H9 (cell line): Measurements from ENCODE around the gene WDR72. TPM values are rescaled to one million over a fixed set of nuclear protein-coding genes. Genes with fewer than 3 reads are reported as not detected.

Source experiments
- DNase-seq: peaks from one replicate; pipeline ENCODE4 v3.0.0-alpha.2; 2017
- H2AFZ ChIP-seq: one replicate; pipeline ENCODE4 v1.6.1; 2013; ENCODE audit warnings: mild to moderate bottlenecking, low read length, control low read depth, moderate library complexity
- H2AK5ac ChIP-seq: 2 replicates; pipeline ENCODE4 v1.6.1; 2013; ENCODE audit warnings: low read length, control low read depth, mixed read lengths; ENCODE audit not compliant: insufficient read length
- H2BK120ac ChIP-seq: one replicate; pipeline ENCODE4 v1.6.1; 2013; ENCODE audit warnings: low read depth, mild to moderate bottlenecking, low read length, control low read depth, inconsistent platforms; ENCODE audit not compliant: poor library complexity, severe bottlenecking
- H2BK12ac ChIP-seq: 2 replicates; pipeline ENCODE4 v1.6.1; 2013; ENCODE audit warnings: low read length, control low read depth, mixed read lengths, low read depth; ENCODE audit not compliant: insufficient read length
- H2BK15ac ChIP-seq: 2 replicates; pipeline ENCODE4 v1.6.1; 2013; ENCODE audit warnings: low read depth, low read length, control low read depth
- H2BK20ac ChIP-seq: one replicate; pipeline ENCODE4 v1.6.1; 2013; ENCODE audit warnings: low read depth, mild to moderate bottlenecking, low read length, control low read depth, inconsistent platforms; ENCODE audit not compliant: poor library complexity, severe bottlenecking
- H2BK5ac ChIP-seq: 2 replicates; pipeline ENCODE4 v1.6.1; 2013; ENCODE audit warnings: low read length, control low read depth, mixed read lengths; ENCODE audit not compliant: insufficient read length
- H3K14ac ChIP-seq: 2 replicates; pipeline ENCODE4 v1.6.1; 2013; ENCODE audit warnings: low read length, control low read depth; ENCODE audit not compliant: insufficient read depth
- H3K18ac ChIP-seq: 2 replicates; pipeline ENCODE4 v1.6.1; 2013; ENCODE audit warnings: low read depth, mild to moderate bottlenecking, mixed read lengths, low read length, control low read depth; ENCODE audit not compliant: insufficient read length
- H3K23ac ChIP-seq: 2 replicates; pipeline ENCODE4 v1.6.1; 2013; ENCODE audit warnings: low read length, control low read depth, mixed read lengths, low read depth; ENCODE audit not compliant: insufficient read length
- H3K23me2 ChIP-seq: 2 replicates; pipeline ENCODE4 v1.6.1; 2013; ENCODE audit warnings: low read depth, mild to moderate bottlenecking, mixed read lengths, low read length, control low read depth; ENCODE audit not compliant: insufficient read length, poor library complexity, severe bottlenecking
- H3K27ac ChIP-seq: 2 replicates; pipeline ENCODE4 v1.5.1; 2013; ENCODE audit warnings: low read length, control low read depth, mixed read lengths, low read depth; ENCODE audit not compliant: insufficient read length
- H3K27me3 ChIP-seq: 2 replicates; pipeline ENCODE4 v1.6.1; 2013; ENCODE audit warnings: low read length, control low read depth, inconsistent platforms; ENCODE audit not compliant: insufficient read depth
- H3K4ac ChIP-seq: 2 replicates; pipeline ENCODE4 v1.6.1; 2013; ENCODE audit warnings: low read depth, mild to moderate bottlenecking, control low read depth, inconsistent platforms, low read length, moderate library complexity
- H3K4me1 ChIP-seq: 2 replicates; pipeline ENCODE4 v1.6.1; 2013; ENCODE audit warnings: low read length, control low read depth, inconsistent platforms; ENCODE audit not compliant: insufficient read depth
- H3K4me2 ChIP-seq: 2 replicates; pipeline ENCODE4 v1.6.1; 2013; ENCODE audit warnings: low read length, control low read depth, mixed read lengths; ENCODE audit not compliant: insufficient read length, insufficient read depth
- H3K56ac ChIP-seq: 2 replicates; pipeline ENCODE4 v1.6.1; 2013; ENCODE audit warnings: low read depth, mild to moderate bottlenecking, mixed read lengths, low read length, control low read depth; ENCODE audit not compliant: insufficient read length
- H3K79me1 ChIP-seq: 2 replicates; pipeline ENCODE4 v1.6.1; 2013; ENCODE audit warnings: low read depth, mild to moderate bottlenecking, moderate library complexity, low read length, control low read depth, inconsistent platforms; ENCODE audit not compliant: insufficient read depth, poor library complexity, severe bottlenecking
- H3K79me2 ChIP-seq: 2 replicates; pipeline ENCODE4 v1.6.1; 2013; ENCODE audit warnings: low read length, control low read depth, inconsistent platforms; ENCODE audit not compliant: insufficient read depth
- H3K9ac ChIP-seq: 2 replicates; pipeline ENCODE4 v1.6.1; 2013; ENCODE audit warnings: low read length, control low read depth, mixed read lengths; ENCODE audit not compliant: insufficient read length; ENCODE audit errors: extremely low read depth
- H3K9me3 ChIP-seq: one replicate; pipeline ENCODE4 v1.6.1; 2013; ENCODE audit warnings: low read depth, low read length, inconsistent platforms; ENCODE audit not compliant: control insufficient read depth
- H3T11ph ChIP-seq: one replicate; pipeline ENCODE4 v1.6.1; 2013; ENCODE audit warnings: mild to moderate bottlenecking, low read length, control low read depth, inconsistent platforms
- H4K20me1 ChIP-seq: one replicate; pipeline ENCODE4 v1.6.1; 2013; ENCODE audit not compliant: control insufficient read depth, insufficient read length, insufficient read depth
- H4K5ac ChIP-seq: 2 replicates; pipeline ENCODE4 v1.6.1; 2013; ENCODE audit warnings: low read depth, mild to moderate bottlenecking, mixed read lengths, low read length, control low read depth; ENCODE audit not compliant: insufficient read length
- H4K8ac ChIP-seq: replicated peaks from 2 replicates; pipeline ENCODE4 v1.6.1; 2013; ENCODE audit warnings: low read length, control low read depth, mixed read lengths, low read depth; ENCODE audit not compliant: insufficient read length
- H4K91ac ChIP-seq: 2 replicates; pipeline ENCODE4 v1.6.1; 2013; ENCODE audit warnings: low read depth, mild to moderate bottlenecking, moderate library complexity, mixed read lengths, low read length, control low read depth; ENCODE audit not compliant: insufficient read length
- H3K27ac Mint-ChIP-seq, 3 experiments: 2 replicates in 2 of 3; 3 replicates in 1 of 3; pipeline ENCODE4 v1.8.0; 2020 to 2021; ENCODE audit warnings: mixed read lengths in 3 of 3, mild to moderate bottlenecking in 1 of 3, moderate library complexity in 1 of 3
- H3K27me3 Mint-ChIP-seq: 2 replicates; pipeline ENCODE4 v1.8.0; 2021; ENCODE audit warnings: low read depth, mild to moderate bottlenecking, moderate library complexity, mixed read lengths
- H3K36me3 Mint-ChIP-seq, 3 experiments: 2 replicates in 2 of 3; 3 replicates in 1 of 3; pipeline ENCODE4 v1.8.0; 2020 to 2021; ENCODE audit warnings: low read depth in 3 of 3, mixed read lengths in 3 of 3; ENCODE audit not compliant: insufficient read depth in 1 of 3
- H3K4me1 Mint-ChIP-seq, 2 experiments: 2 replicates each; pipeline ENCODE4 v1.8.0; 2020; ENCODE audit warnings: mixed read lengths in 2 of 2
- H3K4me3 Mint-ChIP-seq, 2 experiments: 2 replicates in 1 of 2; 3 replicates in 1 of 2; pipeline ENCODE4 v1.8.0; 2020 to 2021; ENCODE audit warnings: mild to moderate bottlenecking in 2 of 2, mixed read lengths in 2 of 2, moderate library complexity in 1 of 2
- H3K9me3 Mint-ChIP-seq, 2 experiments: 2 replicates in 1 of 2; 3 replicates in 1 of 2; pipeline ENCODE4 v1.8.0; 2020; ENCODE audit warnings: mild to moderate bottlenecking in 2 of 2, mixed read lengths in 2 of 2, moderate library complexity in 1 of 2
- WGBS: extraction: QIAGEN DNeasy Blood & Tissue Kit; methylation state at CpG from one replicate; pipeline ENCODE4 v1.1.7; 2013; ENCODE audit warnings: missing lambda C conversion rate, low lambda C conversion rate, mixed read lengths; ENCODE audit not compliant: insufficient read length; ENCODE audit errors: extremely low coverage; 5-methylcytosine and 5-hydroxymethylcytosine counted together
- total RNA-seq: library from RNA; stranded (reverse); gene quantifications from 2 replicates; pipeline ENCODE4 v1.2.1, GENCODE V29; 2021
- TF ChIP-seq, protein P1 (sequence below): fragments of 200-600 bp; sonication (generic); conservative IDR thresholded peaks from 3 replicates; pipeline ENCODE4 v1.8.0; 2021; ENCODE audit warnings: antibody characterized with exemption, mild to moderate bottlenecking

WDR72 gene
- total RNA-seq, 1 experiment from 2014 or later: 2.9 TPM

GRCh38 chr15:53644660-53645059 is 114.8 kb downstream of the WDR72 start:
- H2BK5ac ChIP-seq: no peak overlapping the region
- H3T11ph ChIP-seq: no peak overlapping the region
- Mint-ChIP-seq H3K4me1 (peaks cover 6 to 7% of the 10 kb centered on the region in 2 experiments), H3K36me3 (no peaks in the 10 kb centered on the region), H3K9me3 (no peaks in the 10 kb centered on the region), H3K4me3 (no peak overlapping the region), H3K27ac (no peak overlapping the region), H3K27me3 (no peaks in the 10 kb centered on the region)
- H4K8ac ChIP-seq: no peak overlapping the region
- no peaks in the 10 kb centered on the region for H3K27me3 ChIP-seq
- no peaks in the 10 kb centered on the region for H3K9me3 ChIP-seq
- no peak overlapping the region for H2BK15ac ChIP-seq
- H3K4ac ChIP-seq: no peak overlapping the region
- no peak overlapping the region for H2AFZ ChIP-seq
- H3K79me2 ChIP-seq: no peaks in the 10 kb centered on the region
- no peaks in the 10 kb centered on the region for H3K79me1 ChIP-seq
- no peak overlapping the region for H2AK5ac ChIP-seq
- no peak overlapping the region for H3K23ac ChIP-seq
- H3K18ac ChIP-seq: no peak overlapping the region
- peaks cover 2% of the 10 kb centered on the region; the same call in 1 of the 2 replicates for H3K4me1 ChIP-seq
- H4K20me1 ChIP-seq: no peaks in the 10 kb centered on the region
- no peak overlapping the region for H3K27ac ChIP-seq
- no peak overlapping the region for H2BK20ac ChIP-seq
- no peak overlapping the region for H2BK120ac ChIP-seq
- H3K14ac ChIP-seq: no peak overlapping the region
- no peak overlapping the region for H3K56ac ChIP-seq
- no peak overlapping the region for H3K9ac ChIP-seq
- DNase-seq: no peak
- no peak overlapping the region for H2BK12ac ChIP-seq
- no peak overlapping the region for H4K5ac ChIP-seq
- TF ChIP-seq, protein P1, sequence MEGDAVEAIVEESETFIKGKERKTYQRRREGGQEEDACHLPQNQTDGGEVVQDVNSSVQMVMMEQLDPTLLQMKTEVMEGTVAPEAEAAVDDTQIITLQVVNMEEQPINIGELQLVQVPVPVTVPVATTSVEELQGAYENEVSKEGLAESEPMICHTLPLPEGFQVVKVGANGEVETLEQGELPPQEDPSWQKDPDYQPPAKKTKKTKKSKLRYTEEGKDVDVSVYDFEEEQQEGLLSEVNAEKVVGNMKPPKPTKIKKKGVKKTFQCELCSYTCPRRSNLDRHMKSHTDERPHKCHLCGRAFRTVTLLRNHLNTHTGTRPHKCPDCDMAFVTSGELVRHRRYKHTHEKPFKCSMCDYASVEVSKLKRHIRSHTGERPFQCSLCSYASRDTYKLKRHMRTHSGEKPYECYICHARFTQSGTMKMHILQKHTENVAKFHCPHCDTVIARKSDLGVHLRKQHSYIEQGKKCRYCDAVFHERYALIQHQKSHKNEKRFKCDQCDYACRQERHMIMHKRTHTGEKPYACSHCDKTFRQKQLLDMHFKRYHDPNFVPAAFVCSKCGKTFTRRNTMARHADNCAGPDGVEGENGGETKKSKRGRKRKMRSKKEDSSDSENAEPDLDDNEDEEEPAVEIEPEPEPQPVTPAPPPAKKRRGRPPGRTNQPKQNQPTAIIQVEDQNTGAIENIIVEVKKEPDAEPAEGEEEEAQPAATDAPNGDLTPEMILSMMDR: no peak
- H3K4me2 ChIP-seq: no peak overlapping the region
- H4K91ac ChIP-seq: no peak overlapping the region
- no CpG with 5 or more reads among the region's 6 CpGs for WGBS
- no peaks in the 10 kb centered on the region for H3K23me2 ChIP-seq
